SU-DHL-6 (cell line): Measurements from ENCODE around the gene WNT7B.

Source experiments
- EZH2phosphoT487 ChIP-seq: fragments of 200-600 bp; sonication (generic), shearing (Covaris generic); conservative IDR thresholded peaks from 2 replicates; pipeline ENCODE4 v1.6.1; 2018; ENCODE audit warnings: mild to moderate bottlenecking, antibody characterized with exemption, low read length, moderate library complexity, mixed read lengths
- TF ChIP-seq, protein P1 (sequence below): fragments of 200-600 bp; sonication (generic); IDR thresholded peaks from one replicate; pipeline ENCODE4 v1.5.1; 2017; ENCODE audit warnings: antibody characterized with exemption, mild to moderate bottlenecking, low read length, moderate library complexity; ENCODE audit not compliant: insufficient read depth, poor library complexity, severe bottlenecking

- TF ChIP-seq, protein P1, sequence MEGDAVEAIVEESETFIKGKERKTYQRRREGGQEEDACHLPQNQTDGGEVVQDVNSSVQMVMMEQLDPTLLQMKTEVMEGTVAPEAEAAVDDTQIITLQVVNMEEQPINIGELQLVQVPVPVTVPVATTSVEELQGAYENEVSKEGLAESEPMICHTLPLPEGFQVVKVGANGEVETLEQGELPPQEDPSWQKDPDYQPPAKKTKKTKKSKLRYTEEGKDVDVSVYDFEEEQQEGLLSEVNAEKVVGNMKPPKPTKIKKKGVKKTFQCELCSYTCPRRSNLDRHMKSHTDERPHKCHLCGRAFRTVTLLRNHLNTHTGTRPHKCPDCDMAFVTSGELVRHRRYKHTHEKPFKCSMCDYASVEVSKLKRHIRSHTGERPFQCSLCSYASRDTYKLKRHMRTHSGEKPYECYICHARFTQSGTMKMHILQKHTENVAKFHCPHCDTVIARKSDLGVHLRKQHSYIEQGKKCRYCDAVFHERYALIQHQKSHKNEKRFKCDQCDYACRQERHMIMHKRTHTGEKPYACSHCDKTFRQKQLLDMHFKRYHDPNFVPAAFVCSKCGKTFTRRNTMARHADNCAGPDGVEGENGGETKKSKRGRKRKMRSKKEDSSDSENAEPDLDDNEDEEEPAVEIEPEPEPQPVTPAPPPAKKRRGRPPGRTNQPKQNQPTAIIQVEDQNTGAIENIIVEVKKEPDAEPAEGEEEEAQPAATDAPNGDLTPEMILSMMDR: no peak
- no peak for TF ChIP-seq EZH2phosphoT487
Measured at GRCh38 chr22:45879552-45879949, 97.4 kb downstream of the WNT7B start.
